Neuron (in vitro differentiated cells): ENCODE measurements around the gene USP43.
"Not testable (repeated sequence)": the region's sequence is repeated elsewhere in the genome, so short reads cannot be mapped to it uniquely, and the experiment has no call there.

ENCODE experiments used
- H2AFZ ChIP-seq: one replicate; pipeline ENCODE4 v1.6.1; 2013; ENCODE audit warnings: low read depth, mild to moderate bottlenecking, inconsistent platforms, low read length, moderate library complexity
- H3K27me3 ChIP-seq: one replicate; pipeline ENCODE4 v1.6.1; 2013; ENCODE audit warnings: low read length; ENCODE audit not compliant: insufficient read depth
- H3K36me3 ChIP-seq: one replicate; pipeline ENCODE4 v1.6.1; 2013; ENCODE audit warnings: low read length; ENCODE audit not compliant: insufficient read depth
- H3K4me1 ChIP-seq: one replicate; pipeline ENCODE4 v1.6.1; 2013; ENCODE audit warnings: low read length; ENCODE audit not compliant: insufficient read depth
- H3K4me3 ChIP-seq: 2 replicates; pipeline ENCODE4 v1.5.1; 2013; ENCODE audit warnings: mild to moderate bottlenecking, low read length, moderate library complexity
- H3K9me3 ChIP-seq: one replicate; pipeline ENCODE4 v1.6.1; 2013; ENCODE audit warnings: low read length

USP43 gene

DNA sequence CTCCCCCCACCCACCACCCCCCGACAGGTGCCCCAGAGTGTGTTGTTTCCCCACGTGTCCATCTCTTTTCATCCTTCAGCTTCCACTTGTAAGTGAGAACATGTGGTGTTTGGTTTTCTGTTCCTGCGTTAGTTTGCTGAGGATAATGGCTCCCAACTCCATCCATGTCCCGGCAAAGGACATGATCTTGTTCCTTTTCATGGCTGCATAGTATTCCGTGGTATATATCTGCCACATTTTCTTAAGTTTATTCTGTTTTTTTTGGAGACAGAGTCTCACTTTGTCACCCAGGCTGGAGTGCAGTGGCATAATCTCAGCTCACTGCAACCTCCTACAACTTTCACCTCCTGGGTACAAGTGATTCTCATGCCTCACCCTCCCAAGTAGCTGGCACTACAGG is 4.9 kb upstream of the USP43 start:
- H3K4me1 ChIP-seq, H3K27me3 ChIP-seq, H2AFZ ChIP-seq, H3K4me3 ChIP-seq, H3K9me3 ChIP-seq, H3K36me3 ChIP-seq: not testable (repeated sequence)

- Histone ChIP-seq H3K4me3 (no peak overlapping the region), H3K9me3 (no peaks in the 10 kb centered on the region), H3K36me3 (no peaks in the 10 kb centered on the region), H3K27me3 (peaks cover 20% of the 10 kb centered on the region), H3K4me1 (peaks cover 26% of the 10 kb centered on the region), H2AFZ (no peak overlapping the region)
These were observed 1.7 kb upstream of the USP43 start for GRCh38 chr17:9643611-9644010.

- Histone ChIP-seq H3K36me3 (no peaks in the 10 kb centered on the region), H2AFZ (peak overlapping the region; percentile 92), H3K27me3 (peaks cover 22% of the 10 kb centered on the region), H3K9me3 (no peaks in the 10 kb centered on the region), H3K4me1 (peaks cover 26% of the 10 kb centered on the region), H3K4me3 (peak overlapping the region; percentile 53)
These were observed 681 bp downstream of the USP43 start for GRCh38 chr17:9645851-9646545.

DNA sequence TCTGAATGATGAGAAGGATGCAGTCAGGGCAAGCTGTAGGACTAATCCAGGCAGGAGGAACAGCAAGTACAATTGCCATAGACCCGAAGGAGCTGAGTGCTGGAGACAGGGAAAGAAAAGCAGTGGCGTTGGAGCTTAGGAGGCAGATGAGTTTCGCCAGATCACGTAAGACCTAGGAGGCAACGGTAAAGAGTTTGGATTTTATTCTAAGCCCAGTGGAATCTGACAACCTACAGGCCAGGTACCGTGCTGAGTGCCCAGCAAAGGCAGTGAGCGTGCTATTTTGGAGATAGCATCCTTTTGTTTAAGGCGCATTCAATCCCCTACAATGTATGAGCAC is 1.2 kb downstream of the USP43 start:
- Histone ChIP-seq H3K36me3 (no peaks in the 10 kb centered on the region), H3K4me1 (peaks cover 26% of the 10 kb centered on the region), H3K4me3 (peak overlapping the region; percentile 53), H2AFZ (peak overlapping the region; percentile 92), H3K9me3 (no peaks in the 10 kb centered on the region), H3K27me3 (peaks cover 22% of the 10 kb centered on the region)

DNA sequence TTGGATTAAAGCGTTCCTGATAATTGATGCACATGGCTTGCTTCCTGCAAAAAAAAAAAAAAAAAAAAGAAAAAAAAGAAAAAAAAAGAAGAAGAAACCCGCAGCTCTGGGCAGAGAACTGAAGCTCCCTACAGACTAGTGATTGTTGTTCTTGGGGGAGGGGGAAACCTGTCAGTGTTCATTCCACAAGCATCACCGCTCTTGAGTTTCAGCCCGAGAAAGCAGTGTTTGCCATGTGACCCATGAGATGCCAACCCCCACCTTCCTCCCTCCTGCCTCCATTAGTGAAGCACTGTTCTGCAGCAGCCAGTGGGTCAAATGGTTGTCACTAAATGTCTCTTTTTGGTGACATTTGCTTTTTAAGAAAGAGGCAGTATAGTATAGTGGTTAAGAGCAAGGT is 1.7 kb downstream of the USP43 start:
- Histone ChIP-seq H3K27me3 (peaks cover 22% of the 10 kb centered on the region), H3K9me3 (no peaks in the 10 kb centered on the region), H3K4me3 (no peak overlapping the region), H3K4me1 (peaks cover 26% of the 10 kb centered on the region), H3K36me3 (no peaks in the 10 kb centered on the region), H2AFZ (no peak overlapping the region)

DNA sequence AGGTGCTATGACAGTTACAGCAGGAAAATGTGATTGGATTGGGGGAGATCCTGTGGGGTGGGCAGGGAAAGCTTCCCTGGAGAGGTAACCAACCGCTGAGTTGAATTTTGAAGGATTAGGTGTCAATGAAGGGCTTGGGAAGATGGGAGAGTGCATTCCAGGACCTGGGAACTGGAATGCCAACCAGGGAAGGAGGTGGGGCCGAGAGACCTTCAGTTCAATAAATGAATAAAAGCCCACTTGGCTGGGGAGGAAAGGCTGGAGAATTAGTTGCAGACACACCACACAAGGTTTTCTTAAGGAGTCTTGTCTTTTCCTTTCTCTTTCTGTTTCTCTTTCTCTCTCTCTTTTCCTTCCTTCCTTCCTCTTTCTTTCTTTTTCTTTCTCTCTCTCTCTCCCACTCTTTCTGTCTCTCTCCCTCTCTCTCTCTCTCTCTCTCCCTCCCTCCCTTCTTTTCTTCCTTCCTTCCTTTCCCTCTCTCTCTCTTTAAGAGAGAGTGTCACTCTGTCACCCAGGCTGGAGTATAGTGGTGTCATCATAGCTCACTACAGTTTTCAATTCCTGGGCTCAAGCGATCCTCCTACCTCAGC is 3.3 kb downstream of the USP43 start:
- Histone ChIP-seq H3K4me3 (no peak overlapping the region), H3K27me3 (peaks cover 22% of the 10 kb centered on the region), H3K36me3 (no peaks in the 10 kb centered on the region), H2AFZ (no peak overlapping the region), H3K9me3 (no peaks in the 10 kb centered on the region), H3K4me1 (peaks cover 26% of the 10 kb centered on the region)

DNA sequence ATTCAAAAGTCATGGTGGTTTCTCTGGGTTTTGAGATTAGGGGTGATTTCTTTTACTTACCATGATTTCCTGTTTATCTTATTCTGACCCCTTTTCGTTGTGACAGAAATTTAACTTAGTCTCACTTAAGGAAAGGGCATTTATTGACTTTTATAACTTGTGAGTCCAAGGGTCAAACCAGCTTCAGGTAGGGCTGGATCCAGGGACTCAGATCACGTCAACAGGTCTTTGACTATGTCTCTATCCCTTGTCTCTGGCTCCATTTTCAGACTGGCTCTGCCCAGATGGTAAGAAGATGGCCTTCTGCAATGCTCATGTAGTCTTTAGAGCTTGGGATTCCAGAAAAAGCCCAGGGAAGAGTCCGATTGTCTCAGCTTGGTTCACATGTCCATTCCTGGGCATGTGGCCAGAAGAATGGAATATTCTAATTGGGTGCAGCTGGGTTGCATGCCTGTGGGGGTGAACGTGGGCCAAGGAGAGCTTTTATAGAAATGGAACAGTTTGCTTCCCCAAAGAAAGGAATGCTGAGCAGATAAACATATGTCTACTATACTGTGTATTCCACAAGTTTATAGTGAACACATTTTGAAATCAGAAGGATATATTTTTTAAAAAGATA is 13.4 kb downstream of the USP43 start:
- Histone ChIP-seq H2AFZ (no peak overlapping the region), H3K27me3 (no peaks in the 10 kb centered on the region), H3K4me3 (no peak overlapping the region), H3K9me3 (no peaks in the 10 kb centered on the region), H3K4me1 (no peaks in the 10 kb centered on the region), H3K36me3 (no peaks in the 10 kb centered on the region)

DNA sequence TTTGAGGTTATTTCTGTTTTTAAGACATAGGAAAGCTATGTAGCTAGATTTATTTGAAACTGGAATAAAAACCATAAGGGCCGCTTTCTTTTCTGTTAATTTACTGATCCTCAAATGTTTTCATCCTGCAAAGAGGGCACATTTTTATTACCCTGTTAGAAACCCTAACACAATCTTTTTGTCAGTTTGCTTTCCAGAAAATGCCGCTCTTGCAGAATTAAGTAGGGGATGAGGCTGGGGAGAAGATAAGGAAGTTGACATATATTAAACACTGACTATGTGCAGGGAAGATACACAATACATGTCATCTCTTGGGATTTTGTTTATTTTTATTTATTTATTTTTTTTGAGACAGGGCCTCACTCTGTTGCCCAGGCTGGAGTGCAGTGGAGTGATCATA is 15.7 kb downstream of the USP43 start:
- H3K4me1 ChIP-seq, result no peaks in the 10 kb centered on the region
- H3K36me3 ChIP-seq, result no peaks in the 10 kb centered on the region
- no peaks in the 10 kb centered on the region for H3K9me3 ChIP-seq
- no peaks in the 10 kb centered on the region for H3K27me3 ChIP-seq
- H2AFZ ChIP-seq, result no peak overlapping the region
- H3K4me3 ChIP-seq, result no peak overlapping the region

DNA sequence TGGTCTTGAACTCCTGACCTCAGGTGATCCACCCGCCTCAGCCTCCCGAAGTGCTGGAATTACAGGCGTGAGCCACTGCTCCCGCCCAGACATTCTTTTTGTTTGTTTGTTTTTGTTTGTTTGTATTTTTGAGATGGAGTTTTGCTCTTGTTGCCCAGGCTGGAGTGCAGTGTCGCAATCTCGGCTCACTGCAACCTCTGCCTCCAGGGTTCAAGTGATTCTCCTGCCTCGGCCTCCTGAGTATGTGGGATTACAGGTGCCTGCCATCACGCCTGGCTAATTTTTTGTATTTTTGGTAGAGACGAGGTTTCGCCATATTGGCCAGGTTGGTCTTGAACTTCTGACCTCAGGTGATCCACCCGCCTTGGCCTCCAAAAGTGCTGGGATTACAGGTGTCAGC is 18.2 kb downstream of the USP43 start:
- not testable (repeated sequence) for H3K4me3 ChIP-seq, H3K4me1 ChIP-seq, H2AFZ ChIP-seq, H3K36me3 ChIP-seq, H3K27me3 ChIP-seq, H3K9me3 ChIP-seq

GRCh38 chr17:9666461-9667050 is 21.2 kb downstream of the USP43 start:
- no peaks in the 10 kb centered on the region for H3K4me1 ChIP-seq
- H3K4me3 ChIP-seq, result no peak overlapping the region
- H3K36me3 ChIP-seq, result no peaks in the 10 kb centered on the region
- H2AFZ ChIP-seq, result no peak overlapping the region
- H3K9me3 ChIP-seq, result no peaks in the 10 kb centered on the region
- H3K27me3 ChIP-seq, result no peaks in the 10 kb centered on the region

DNA sequence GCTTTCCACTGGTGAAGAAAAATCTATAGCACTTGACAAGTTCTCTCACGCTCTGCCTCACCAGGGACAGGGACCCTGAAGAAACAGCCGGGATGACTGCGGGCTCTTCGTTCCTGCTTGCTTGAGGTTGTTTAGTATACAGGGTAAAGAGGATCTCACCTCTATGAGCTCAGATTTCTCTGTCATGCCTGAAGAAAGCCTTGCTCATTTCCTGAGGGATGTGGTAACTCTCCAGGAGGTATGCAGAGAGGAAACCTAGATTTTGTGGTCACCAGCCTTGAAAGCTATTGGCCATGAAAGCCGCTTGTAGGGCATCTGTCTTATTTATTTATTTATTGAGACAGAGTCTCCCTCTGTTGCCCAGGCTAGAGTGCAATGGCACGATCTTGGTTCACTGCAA is 23.2 kb downstream of the USP43 start:
- Histone ChIP-seq H2AFZ (no peak overlapping the region), H3K27me3 (no peaks in the 10 kb centered on the region), H3K36me3 (no peaks in the 10 kb centered on the region), H3K4me3 (no peak overlapping the region), H3K9me3 (no peaks in the 10 kb centered on the region), H3K4me1 (no peaks in the 10 kb centered on the region)

DNA sequence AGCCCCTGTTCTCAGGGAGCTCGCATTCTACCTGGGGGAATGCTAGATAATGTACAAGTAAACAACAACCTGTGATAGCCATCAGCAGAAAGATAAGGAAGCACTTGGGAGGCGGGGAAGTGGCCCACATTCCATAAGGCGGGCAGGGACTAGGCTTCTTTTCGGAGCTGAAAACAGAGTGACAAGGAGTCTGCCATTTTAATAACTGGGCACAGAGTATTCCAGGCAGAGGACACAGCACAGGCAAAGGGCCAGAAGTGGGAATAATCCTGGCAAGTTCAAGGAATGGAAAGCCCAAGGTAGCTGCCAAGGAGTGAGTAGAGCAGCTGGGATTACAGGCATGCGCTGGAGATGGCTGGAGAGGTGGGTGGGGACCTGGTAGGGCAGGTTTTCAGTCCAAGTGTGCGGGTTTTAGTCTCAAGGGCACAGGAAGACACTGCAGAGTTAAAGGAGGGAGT is 24.3 kb downstream of the USP43 start:
- Histone ChIP-seq H3K4me3 (no peak overlapping the region), H3K27me3 (no peaks in the 10 kb centered on the region), H3K9me3 (no peaks in the 10 kb centered on the region), H2AFZ (no peak overlapping the region), H3K36me3 (no peaks in the 10 kb centered on the region), H3K4me1 (no peaks in the 10 kb centered on the region)

GRCh38 chr17:9670596-9670995 is 25.3 kb downstream of the USP43 start:
- Histone ChIP-seq H3K4me3 (no peak overlapping the region), H3K36me3 (no peaks in the 10 kb centered on the region), H2AFZ (no peak overlapping the region), H3K9me3 (no peaks in the 10 kb centered on the region), H3K4me1 (no peaks in the 10 kb centered on the region), H3K27me3 (no peaks in the 10 kb centered on the region)
